CD14-positive monocyte (primary cell): ENCODE results near the gene SCN9A. TPM values are rescaled to one million over a fixed set of nuclear protein-coding genes. Genes with fewer than 3 reads are reported as not detected.

Experiments used
- DNase-seq, 3 donors: peaks; one replicate each; pipeline ENCODE4 v3.0.0-alpha.2; 2011 to 2022
- H2AFZ ChIP-seq: 2 replicates; pipeline ENCODE4 v1.6.0; 2012; ENCODE audit warnings: mild to moderate bottlenecking, low read depth, low read length, inconsistent platforms; ENCODE audit not compliant: insufficient read depth, poor library complexity, severe bottlenecking
- H3K27ac ChIP-seq, 2 donors: 1 replicate in 1 of 2; 2 replicates in 1 of 2; pipeline ENCODE4 v1.5.1; 2012 to 2013; ENCODE audit warnings: low read length in 2 of 2, control low read depth in 1 of 2, inconsistent platforms in 1 of 2, low read depth in 1 of 2, mild to moderate bottlenecking in 1 of 2
- H3K27me3 ChIP-seq, 2 donors: one replicate each; pipeline versions ENCODE4 v1.6.0 to v1.6.1; 2011 to 2013; ENCODE audit warnings: low read length in 2 of 2; ENCODE audit not compliant: control insufficient read depth in 2 of 2, insufficient read depth in 2 of 2
- H3K36me3 ChIP-seq, 2 donors: replicated peaks in 1 of 2; 1 replicate in 1 of 2; 2 replicates in 1 of 2; pipeline versions ENCODE4 v1.5.1 to v1.6.1; 2012 to 2013; ENCODE audit warnings: low read length in 2 of 2, control low read depth in 1 of 2, inconsistent platforms in 1 of 2, mild to moderate bottlenecking in 1 of 2; ENCODE audit not compliant: insufficient read depth in 2 of 2, control insufficient read depth in 1 of 2
- H3K4me1 ChIP-seq, 2 donors: 1 replicate in 1 of 2; 2 replicates in 1 of 2; pipeline versions ENCODE4 v1.5.1 to v1.6.1; 2012 to 2013; ENCODE audit warnings: low read length in 2 of 2, control low read depth in 1 of 2, inconsistent platforms in 1 of 2, mild to moderate bottlenecking in 1 of 2, moderate library complexity in 1 of 2; ENCODE audit not compliant: insufficient read depth in 2 of 2, control insufficient read depth in 1 of 2
- H3K4me2 ChIP-seq: replicated peaks from 2 replicates; pipeline ENCODE3; 2012; ENCODE audit warnings: low read length, moderate library complexity, mild to moderate bottlenecking; ENCODE audit not compliant: poor library complexity, severe bottlenecking; ENCODE audit errors: extremely low read depth
- H3K4me3 ChIP-seq, 3 experiments: fragments of 200-600 bp in 1 of 3; sonication (generic) in 1 of 3; replicated peaks in 1 of 3; 1 replicate in 2 of 3; 2 replicates in 1 of 3; pipeline ENCODE4 v1.5.1; 2011 to 2013; ENCODE audit warnings: low read length in 3 of 3, mild to moderate bottlenecking in 3 of 3, control low read depth in 2 of 3, low read depth in 2 of 3, inconsistent platforms in 1 of 3, moderate library complexity in 1 of 3
- H3K79me2 ChIP-seq: 2 replicates; pipeline ENCODE4 v1.6.0; 2012; ENCODE audit warnings: mild to moderate bottlenecking, control low read depth, inconsistent platforms, low read length, moderate library complexity; ENCODE audit not compliant: insufficient read depth
- H3K9ac ChIP-seq: 2 replicates; pipeline ENCODE4 v1.6.0; 2017; ENCODE audit warnings: low read length, mild to moderate bottlenecking; ENCODE audit not compliant: insufficient read depth, poor library complexity, severe bottlenecking
- H3K9me3 ChIP-seq, 2 donors: replicated peaks in 1 of 2; 1 replicate in 1 of 2; 2 replicates in 1 of 2; pipeline versions ENCODE4 v1.5.1 to v1.6.1; 2012 to 2013; ENCODE audit warnings: low read length in 2 of 2, control low read depth in 1 of 2; ENCODE audit not compliant: control insufficient read depth in 1 of 2, insufficient read depth in 1 of 2
- H4K20me1 ChIP-seq: 2 replicates; pipeline ENCODE4 v1.6.0; 2012; ENCODE audit warnings: mild to moderate bottlenecking, low read length, control low read depth, moderate library complexity; ENCODE audit not compliant: insufficient read depth
- H3K27ac Mint-ChIP-seq, 7 donors: one replicate each; pipeline ENCODE4 v1.8.0; 2020; ENCODE audit warnings: mild to moderate bottlenecking in 7 of 7, mixed read lengths in 7 of 7, moderate library complexity in 6 of 7, inconsistent platforms in 2 of 7
- H3K27me3 Mint-ChIP-seq, 3 donors: one replicate each; pipeline ENCODE4 v1.8.0; 2021 to 2022; ENCODE audit warnings: low read depth in 3 of 3, mild to moderate bottlenecking in 3 of 3, mixed read lengths in 3 of 3, moderate library complexity in 3 of 3, inconsistent platforms in 1 of 3
- H3K36me3 Mint-ChIP-seq, 2 donors: one replicate each; pipeline ENCODE4 v1.8.0; 2020; ENCODE audit warnings: mixed read lengths in 2 of 2, inconsistent platforms in 1 of 2, mild to moderate bottlenecking in 1 of 2
- H3K4me1 Mint-ChIP-seq: one replicate; pipeline ENCODE4 v1.8.0; 2020; ENCODE audit warnings: mild to moderate bottlenecking, mixed read lengths
- H3K4me3 Mint-ChIP-seq, 2 donors: one replicate each; pipeline ENCODE4 v1.8.0; 2020; ENCODE audit warnings: mild to moderate bottlenecking in 2 of 2, mixed read lengths in 2 of 2, moderate library complexity in 1 of 2
- H3K9me3 Mint-ChIP-seq, 7 donors: one replicate each; pipeline ENCODE4 v1.8.0; 2020 to 2022; ENCODE audit warnings: mixed read lengths in 7 of 7, mild to moderate bottlenecking in 6 of 7, moderate library complexity in 6 of 7, inconsistent platforms in 2 of 7
- WGBS: methylation state at CpG from one replicate; pipeline ENCODE4 v1.1.5; 2013; ENCODE audit warnings: missing lambda C conversion rate; ENCODE audit not compliant: insufficient coverage; 5-methylcytosine and 5-hydroxymethylcytosine counted together
- intact Hi-C, 2 donors: fragments of 100-400 bp; cut with micrococcal nuclease; formaldehyde crosslinking; loops; one replicate each; pipeline versions ENCODE4 v1.15.0 to v1.15.1; 2023
- polyA plus RNA-seq, 3 donors: library from polyadenylated mRNA; depleted of rRNA in 1 of 3; unstranded in 2 of 3; stranded (reverse) in 1 of 3; fragments of 300-500 nt in 2 of 3; fragments of >200 nt in 1 of 3; fragmentation: Illumina TruSeq in 2 of 3; gene quantifications; 1 replicate in 2 of 3; 2 replicates in 1 of 3; pipeline ENCODE4 v1.2.3, GENCODE V29; 2012 to 2021
- TF ChIP-seq, protein P1 (sequence below): fragments of 200-600 bp; IDR thresholded peaks from one replicate; pipeline ENCODE4 v1.8.0; 2022; ENCODE audit warnings: antibody characterized with exemption, mild to moderate bottlenecking

The SCN9A gene
- polyA plus RNA-seq, 3 donors, result 0.24 to 0.67 (median 0.26) TPM

DNA sequence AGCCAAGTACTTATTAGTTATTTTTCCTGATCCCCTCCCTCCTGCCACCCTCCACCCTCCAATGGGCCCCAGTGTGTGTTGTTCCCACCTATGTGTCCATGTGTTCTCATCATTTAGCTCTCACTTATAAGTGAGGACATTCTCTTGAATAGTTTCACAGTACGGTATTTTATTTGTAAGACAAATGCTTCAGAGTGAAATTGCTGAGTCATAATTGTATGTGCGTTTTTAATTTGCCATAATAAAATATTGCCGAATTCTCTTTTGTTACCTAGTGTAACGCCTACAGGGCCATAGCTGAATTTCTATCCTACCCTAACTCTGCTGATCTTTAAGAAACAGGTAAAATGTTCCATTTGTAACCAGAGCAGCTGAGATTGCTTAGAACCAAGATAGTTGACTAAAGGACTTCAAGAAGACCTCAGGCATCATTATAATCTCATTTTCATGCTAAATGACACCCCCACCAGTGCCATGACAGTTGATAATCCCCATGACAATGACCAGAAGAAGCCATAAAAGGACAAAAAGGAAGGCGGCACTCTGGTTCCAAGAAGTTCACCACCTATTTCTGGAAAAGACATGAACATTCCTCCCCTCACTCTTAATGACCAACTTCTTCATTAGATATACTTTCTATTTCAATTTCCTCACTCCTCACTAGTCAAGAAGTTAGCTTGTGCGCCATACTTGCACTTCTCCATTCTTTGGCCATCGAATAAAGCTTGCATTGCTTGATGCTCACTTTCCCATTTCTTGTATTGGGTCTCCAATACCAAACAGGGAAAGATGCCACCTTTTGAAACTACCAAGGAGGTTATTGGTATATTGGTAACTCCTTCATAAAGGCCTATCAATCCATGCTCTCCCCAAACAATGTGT, 18.4 kb downstream of the SCN9A start:
- Histone ChIP-seq H3K9ac (no peak overlapping the region), H3K4me1 (no peaks in the 10 kb centered on the region), H3K36me3 (no peaks in the 10 kb centered on the region), H3K4me2 (no peak overlapping the region), H3K4me3 (no peak overlapping the region), H3K27ac (no peak overlapping the region), H2AFZ (no peak overlapping the region), H4K20me1 (no peaks in the 10 kb centered on the region), H3K79me2 (no peaks in the 10 kb centered on the region), H3K27me3 (no peaks in the 10 kb centered on the region), H3K9me3 (no peaks in the 10 kb centered on the region)
- peaks cover 0 to 3% (median 0%) of the 10 kb centered on the region in 7 donors for H3K9me3 Mint-ChIP-seq
- peaks cover 0 to 1% (median 0%) of the 10 kb centered on the region in 3 donors for H3K27me3 Mint-ChIP-seq
- no peak for DNase-seq
- H3K36me3 Mint-ChIP-seq, result no peaks in the 10 kb centered on the region
- intact Hi-C loops, result no loop called here
- TF ChIP-seq, protein P1, sequence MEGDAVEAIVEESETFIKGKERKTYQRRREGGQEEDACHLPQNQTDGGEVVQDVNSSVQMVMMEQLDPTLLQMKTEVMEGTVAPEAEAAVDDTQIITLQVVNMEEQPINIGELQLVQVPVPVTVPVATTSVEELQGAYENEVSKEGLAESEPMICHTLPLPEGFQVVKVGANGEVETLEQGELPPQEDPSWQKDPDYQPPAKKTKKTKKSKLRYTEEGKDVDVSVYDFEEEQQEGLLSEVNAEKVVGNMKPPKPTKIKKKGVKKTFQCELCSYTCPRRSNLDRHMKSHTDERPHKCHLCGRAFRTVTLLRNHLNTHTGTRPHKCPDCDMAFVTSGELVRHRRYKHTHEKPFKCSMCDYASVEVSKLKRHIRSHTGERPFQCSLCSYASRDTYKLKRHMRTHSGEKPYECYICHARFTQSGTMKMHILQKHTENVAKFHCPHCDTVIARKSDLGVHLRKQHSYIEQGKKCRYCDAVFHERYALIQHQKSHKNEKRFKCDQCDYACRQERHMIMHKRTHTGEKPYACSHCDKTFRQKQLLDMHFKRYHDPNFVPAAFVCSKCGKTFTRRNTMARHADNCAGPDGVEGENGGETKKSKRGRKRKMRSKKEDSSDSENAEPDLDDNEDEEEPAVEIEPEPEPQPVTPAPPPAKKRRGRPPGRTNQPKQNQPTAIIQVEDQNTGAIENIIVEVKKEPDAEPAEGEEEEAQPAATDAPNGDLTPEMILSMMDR, result no peak
- no peak overlapping the region for H3K4me3 Mint-ChIP-seq
- H3K27ac Mint-ChIP-seq, result no peak overlapping the region
- 100% methylated on average over 1 of the region's 7 CpGs for WGBS
- H3K4me1 Mint-ChIP-seq, result no peaks in the 10 kb centered on the region

DNA sequence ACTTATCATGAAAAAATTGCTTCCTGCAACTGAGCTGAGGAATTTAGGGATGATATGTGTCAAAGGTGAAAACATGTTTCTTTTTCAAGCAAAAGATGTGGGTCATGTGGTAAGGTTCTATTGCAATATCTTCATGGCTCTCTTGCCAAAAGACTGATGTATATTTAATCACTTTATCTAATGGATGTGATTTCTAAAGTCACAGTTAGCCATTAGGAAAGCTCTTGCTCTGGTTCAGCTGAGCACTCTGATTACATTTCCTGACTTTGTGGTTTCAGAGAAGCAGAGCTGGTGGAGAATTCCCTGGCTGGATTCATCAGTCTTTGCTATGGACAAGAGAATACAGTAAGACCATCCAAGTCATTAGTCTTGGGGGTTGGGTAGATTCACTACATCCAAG, 24.4 kb downstream of the SCN9A start:
- H3K9me3 Mint-ChIP-seq, result peaks cover 0 to 4% (median 0%) of the 10 kb centered on the region in 7 donors
- no peak overlapping the region for H2AFZ ChIP-seq
- no peak for DNase-seq
- intact Hi-C loops, result no loop called here
- no peak overlapping the region for H3K4me3 Mint-ChIP-seq
- no peaks in the 10 kb centered on the region for H3K27me3 ChIP-seq
- no peaks in the 10 kb centered on the region for H3K4me1 ChIP-seq
- no peak overlapping the region for H3K4me2 ChIP-seq
- no peak overlapping the region for H3K9ac ChIP-seq
- no peaks in the 10 kb centered on the region for H3K36me3 Mint-ChIP-seq
- TF ChIP-seq, protein P1, result no peak
- H3K4me3 ChIP-seq, result no peak overlapping the region
- H3K27ac ChIP-seq, result no peak overlapping the region
- no peaks in the 10 kb centered on the region for H4K20me1 ChIP-seq
- H3K79me2 ChIP-seq, result no peaks in the 10 kb centered on the region
- H3K36me3 ChIP-seq, result no peaks in the 10 kb centered on the region
- no peaks in the 10 kb centered on the region for H3K4me1 Mint-ChIP-seq
- H3K27ac Mint-ChIP-seq, result no peak overlapping the region
- no peaks in the 10 kb centered on the region for H3K27me3 Mint-ChIP-seq
- no peaks in the 10 kb centered on the region for H3K9me3 ChIP-seq
